ENCODE results near the gene PDP2.
A peak's percentile ranks its signal among the peaks of the same experiment; 100 is the strongest.
"Not testable (repeated sequence)": the region's sequence is repeated elsewhere in the genome, so short reads cannot be mapped to it uniquely, and the experiment has no call there.

The PDP2 gene

DNA sequence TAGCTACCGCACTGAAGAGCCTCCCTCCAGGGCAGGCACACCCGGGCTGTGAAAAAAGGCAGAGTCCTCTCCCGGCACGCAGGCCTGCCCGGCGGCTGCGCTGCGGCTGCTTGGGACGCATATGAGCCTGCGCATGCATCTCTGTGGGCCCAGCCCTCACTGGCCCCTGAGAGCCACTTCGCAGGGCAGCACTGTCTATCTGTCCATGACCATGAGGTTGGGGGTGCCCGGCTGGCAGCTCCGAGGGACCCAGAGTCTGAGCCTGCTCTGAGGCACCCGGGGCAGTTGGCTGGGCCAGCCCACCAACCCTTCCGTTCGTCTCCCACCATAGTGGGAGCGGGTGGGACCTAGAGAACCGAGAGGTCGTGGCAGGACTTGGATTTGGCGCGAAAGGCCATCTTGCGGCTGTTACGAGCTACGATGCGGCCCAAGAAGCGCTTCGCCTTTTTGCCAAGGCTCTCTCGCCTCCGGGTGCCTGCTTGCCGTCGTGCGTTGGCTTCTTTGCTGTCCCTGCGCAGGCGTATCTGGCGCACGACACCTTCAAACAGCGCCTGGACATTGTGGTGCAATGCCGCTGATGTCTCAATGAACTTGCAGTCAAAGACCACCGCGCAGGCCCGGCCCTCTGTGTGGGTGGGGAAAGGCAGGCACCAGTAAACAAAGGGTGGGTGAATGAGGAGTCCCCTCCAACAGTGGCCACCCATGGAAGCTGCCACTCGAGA lies 41.6 kb downstream of the PDP2 start:
- no peak for DNase-seq

DNA sequence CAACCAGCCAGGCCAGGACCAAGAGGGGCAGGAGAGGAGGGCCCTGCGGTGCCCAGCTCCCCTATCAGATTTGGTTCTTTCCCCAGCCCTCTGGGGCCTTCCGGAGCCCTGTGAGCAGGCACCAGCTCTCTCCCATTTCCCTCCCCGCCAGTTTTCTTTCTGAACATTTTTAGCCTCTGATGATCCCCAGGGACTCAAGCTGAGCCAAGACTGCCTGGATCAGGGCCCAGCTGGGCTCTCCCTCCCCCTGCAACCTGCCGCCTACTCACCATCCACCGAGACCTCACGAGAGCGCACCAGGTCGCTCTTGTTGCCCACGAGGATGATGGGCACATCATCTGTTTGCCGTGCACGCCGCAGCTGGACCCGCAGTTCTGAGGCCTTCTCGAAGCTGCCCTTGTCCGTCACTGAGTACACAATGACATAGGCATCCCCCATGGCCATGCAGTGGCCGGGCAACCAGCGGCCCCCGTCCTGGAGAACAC lies 43.0 kb downstream of the PDP2 start:
- peak; percentile 22 for DNase-seq

DNA sequence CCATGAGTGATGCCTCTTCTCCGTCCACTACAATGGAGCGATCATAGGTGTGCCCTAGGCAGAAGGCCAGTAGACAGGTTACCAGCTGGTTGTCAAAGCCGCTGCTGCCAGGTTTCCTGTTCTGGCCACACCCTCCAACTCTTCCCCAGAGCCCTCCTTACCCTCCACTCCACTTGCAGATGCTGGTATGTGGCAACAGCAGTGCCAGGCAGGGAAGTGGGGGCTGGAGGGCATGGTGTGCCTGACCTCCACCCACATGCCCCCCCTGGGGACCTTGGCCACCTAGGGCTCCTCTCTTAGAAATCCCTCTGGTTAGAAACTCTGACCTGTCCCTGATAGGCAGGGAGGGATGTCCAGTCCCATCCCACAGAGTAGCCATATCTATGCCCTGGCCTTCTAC lies 43.6 kb downstream of the PDP2 start:
- DNase-seq, result no peak

DNA sequence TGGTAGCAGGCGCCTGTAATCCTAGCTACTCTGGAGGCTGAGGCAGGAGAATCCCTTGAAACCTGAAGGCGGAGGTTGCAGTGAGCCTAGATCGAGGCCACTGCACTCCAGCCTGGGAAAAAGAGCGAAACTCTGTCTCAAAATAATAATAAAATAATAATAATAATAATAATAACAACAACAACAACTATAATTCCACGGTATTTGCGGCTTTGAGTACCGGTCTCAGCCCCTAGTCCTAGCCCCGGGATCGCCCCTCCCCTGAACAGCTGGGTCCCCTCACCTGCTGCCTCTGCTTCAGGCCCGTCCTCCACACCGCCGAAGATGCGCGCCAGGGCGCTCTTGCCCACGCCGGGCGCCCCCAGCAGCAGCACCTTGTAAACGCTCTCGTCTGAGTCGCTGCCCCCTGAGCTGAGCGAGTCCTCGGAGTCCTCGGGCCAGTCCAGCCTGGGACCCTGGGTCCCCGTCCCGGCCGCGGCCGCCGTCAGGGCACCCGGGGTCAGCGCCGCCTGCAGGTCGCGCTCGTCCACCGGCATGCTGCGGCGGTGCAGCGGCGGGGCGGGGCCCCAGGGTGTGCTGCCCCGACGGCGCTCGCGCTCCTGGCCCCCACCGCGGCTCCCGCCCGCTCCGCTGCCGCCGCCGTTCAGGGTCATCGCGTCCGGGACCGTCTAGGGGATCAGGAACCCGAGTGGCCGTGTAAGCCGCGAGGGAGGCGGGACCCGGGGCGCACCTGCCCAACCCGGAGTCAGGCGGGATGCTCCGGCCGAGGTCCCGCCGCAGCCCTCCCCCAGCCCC lies 44.4 kb downstream of the PDP2 start:
- DNase-seq, result no peak

DNA sequence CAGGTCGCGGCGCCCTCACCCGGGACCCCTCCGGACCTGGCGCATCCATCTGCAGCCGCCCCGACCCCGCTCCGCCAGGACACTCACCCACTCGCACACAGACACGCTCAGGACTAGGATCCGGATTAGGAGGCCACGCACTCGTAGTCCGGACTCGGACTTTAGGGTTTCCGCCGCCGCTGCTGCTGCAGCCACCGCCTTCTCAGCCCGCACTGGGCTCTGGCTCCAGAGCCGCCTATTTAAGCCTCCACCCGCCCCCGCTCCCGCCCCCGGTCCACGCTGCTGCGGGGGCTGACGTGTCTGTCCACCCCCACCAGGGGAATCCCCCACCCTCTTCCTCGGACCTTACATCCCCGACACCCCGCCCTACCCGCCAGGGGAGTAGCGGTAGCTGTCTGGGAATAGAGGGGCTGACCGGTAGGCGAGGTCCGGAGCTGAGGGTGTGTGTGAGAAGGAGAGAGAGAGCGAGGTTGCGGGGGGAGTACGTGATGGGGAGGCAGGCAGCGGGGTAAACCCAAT lies 45.1 kb downstream of the PDP2 start, which contains the start of gene RRAD:
TSS of gene RRAD (minus strand) at position 214 of the 519 bp plus-strand sequence. CDS start 356 bp downstream, outside the sequence.
- peak; percentile 27 for DNase-seq

DNA sequence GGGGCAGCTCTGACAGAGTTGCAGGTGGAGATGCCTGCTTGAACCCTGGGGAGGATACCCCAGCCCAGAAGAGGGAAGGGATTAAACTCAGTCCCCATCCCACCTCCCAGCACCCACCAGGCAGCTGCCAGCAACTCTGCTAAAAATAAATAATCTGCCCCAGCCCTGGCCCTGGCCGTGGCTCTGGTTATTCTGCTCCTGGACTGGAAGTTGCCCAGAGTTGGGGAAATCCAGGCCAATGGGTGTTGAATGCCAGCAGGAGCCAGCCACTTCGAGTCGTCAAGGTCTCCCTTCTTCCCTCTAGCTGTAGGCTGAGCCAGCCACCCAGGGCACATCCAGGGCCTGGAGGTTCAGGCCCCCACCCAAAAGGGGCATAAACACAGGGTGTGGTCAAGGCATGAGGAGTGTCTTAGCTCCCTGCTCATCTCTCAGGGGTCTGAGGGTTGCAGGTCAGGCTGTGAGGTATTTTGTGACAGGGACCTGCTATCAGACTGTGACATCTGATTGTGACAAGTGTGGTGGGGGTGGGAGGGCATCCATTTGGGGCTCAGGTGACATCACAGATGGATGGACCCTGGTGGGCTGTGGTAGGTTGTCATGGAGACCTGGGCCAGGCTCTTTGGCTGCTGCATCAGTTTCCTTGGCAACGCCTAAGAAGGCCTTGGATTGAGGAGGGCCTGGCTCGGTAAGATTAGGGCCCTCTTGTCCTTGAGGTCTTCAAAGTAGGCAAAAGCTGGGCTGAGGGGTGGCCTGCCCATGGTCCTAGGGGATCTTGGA lies 46.0 kb downstream of the PDP2 start:
- DNase-seq, result peak; percentile 45

DNA sequence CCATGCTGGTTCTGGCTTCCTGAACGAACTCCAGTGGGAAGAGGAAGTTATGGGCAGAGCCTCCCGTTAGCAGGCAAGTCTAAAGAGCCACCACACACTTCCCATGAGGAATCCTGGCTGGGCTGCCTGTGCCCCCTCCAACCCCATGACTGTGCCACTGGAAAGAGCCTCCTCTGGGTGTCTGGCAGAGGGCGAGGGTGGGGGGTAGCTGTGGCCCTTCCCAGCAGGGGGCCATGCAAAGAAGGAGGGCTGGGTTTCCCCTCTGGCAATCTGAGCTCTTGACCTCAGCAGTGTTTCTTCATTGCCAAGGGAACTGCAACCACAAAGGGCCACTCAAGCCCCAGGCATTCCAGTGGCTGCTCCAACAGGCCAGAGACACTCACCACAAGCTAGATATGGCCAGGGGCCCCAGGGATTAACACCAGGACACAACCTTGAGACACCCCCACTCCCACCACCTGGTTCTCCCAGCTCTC lies 46.7 kb downstream of the PDP2 start:
- DNase-seq, result no peak

DNA sequence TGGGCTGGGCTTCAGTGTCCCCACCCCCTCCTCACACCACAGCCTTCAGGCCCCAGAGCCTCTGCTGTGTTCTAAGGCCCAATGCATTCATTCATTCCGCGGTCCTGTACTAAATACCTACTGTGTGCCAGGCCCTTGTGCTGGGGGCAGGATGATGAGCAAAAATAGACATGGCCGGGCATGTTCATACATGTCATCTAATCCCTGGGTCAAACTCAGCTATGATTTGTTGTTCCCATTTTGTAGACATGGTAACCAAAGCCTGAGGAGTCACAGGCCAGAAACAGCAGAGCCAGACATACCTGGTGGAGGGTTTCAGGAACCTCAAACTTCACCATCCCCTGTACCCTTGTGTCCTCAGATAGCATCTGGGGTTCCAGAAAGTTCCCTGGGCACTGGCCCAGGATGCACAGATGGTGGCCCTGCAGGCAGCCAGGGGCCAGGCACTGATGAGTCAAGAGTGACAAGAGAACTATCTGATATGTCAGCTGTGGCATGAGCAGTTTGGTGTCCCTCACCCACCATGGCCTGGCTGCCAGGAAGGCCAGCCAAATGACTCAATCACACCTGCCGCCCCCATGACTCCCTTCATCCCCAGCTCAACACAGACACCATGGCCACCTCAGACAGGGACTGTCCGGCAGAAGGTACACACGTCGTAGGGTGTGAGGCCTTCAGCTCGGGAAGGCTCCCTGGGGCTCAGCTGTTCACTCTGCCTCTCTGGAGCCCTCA lies 47.8 kb downstream of the PDP2 start:
- DNase-seq, result no peak

DNA sequence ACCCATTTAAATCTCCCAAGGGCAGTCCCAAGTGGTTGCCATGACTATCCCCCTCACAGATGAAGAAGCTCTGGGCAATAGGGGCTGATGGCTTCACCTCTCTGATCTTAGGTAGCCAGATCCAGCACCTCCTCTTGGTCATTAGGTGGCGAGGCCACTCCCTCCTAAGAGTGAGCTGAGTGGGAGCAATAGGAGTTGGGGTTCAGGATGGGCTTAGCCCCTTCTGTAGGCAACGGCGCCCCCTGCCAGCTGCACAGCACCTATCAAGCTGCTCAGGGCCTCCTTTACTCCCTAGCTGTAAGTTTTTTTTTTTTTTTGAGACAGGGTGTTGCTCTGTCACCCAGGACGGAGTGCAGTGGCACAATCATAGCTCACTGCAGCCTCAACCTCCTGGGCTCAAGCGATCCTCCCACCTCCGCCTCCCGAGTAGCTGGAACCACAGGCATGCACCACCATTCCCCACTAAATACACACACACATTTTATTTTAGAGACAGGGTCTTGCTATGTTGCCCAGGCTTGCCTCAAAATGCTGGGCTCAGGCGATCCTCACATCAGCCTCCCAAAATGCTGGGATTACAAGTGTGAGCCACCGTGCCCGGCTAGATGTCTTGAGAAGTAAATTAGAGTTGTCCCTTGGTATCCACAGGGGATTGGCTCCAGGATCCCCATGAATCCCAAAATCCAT lies 48.5 kb downstream of the PDP2 start:
- no peak for DNase-seq

DNA sequence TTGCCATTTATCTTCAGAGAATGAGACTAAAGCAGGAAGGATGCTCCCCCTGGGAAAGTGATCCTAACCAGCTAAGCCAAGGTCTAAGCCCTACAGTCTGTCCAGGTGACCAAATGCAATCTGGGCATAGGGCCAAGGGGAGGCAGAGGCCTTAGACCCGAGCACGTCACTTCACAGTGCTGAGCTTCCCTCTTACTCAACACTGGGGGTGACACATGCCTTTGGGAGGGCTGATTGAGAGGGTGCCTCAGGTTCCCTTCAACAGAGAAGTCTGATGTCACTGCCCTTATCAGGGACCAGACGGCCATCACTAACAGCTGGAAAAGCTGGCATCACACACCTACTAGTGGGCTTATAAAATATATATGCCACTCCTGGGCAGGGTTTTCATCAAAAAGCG lies 49.9 kb downstream of the PDP2 start:
- DNase-seq, result no peak

DNA sequence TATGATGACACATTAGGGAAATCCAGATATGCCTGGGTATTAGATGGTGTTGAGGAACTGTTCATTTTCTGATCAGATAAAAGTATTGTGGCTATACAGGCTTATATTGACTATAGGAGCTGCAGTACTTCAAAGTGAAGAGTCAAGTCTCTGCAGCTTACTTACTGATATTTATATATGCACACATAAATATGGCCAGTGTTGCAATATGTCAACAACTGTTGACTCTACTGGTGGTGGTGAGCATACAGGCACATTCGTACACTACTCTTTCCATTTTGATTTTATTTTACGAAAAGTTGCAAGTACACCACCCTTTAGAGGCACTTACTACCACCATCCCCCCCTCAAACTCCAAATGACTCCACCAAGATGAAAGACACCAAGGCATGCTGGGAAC lies 51.4 kb downstream of the PDP2 start:
- no peak for DNase-seq

DNA sequence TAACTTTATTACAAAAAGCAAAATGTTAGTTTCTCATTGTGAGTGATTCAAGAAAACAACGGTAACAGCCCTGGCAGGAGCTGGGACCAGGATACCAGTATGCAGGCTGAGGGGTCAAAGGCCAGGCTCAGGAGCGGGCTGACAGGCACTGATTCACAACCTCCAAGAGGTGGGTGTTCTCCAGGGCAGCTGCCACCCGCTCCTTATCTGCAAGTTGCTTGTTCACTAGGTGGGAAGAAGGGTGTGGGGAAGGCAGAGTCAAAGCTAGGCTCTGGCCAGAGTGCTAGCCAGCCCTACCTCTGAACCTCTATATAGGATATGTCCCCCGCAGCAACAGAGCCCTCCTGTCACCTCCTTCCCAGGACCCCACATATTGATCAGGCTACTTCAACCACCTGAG lies 51.8 kb downstream of the PDP2 start:
- no peak for DNase-seq

DNA sequence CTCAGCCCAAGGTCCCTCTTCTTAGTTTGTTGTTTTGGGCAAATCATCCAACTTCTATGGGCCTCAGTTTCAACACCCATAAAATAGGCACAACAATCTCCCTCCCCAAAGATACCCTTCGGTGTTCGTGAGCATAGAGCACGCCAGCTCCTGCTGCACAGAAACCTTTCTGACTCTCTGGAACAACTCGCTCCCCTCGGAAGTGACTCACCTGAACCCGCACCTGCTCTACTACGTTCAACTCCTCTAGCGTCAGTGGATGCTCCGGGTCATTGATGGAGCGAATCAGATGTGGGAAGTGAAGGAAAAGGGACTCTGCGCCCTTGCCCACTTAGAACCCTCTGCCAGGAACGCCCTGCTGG lies 53.4 kb downstream of the PDP2 start:
- no peak for DNase-seq

DNA sequence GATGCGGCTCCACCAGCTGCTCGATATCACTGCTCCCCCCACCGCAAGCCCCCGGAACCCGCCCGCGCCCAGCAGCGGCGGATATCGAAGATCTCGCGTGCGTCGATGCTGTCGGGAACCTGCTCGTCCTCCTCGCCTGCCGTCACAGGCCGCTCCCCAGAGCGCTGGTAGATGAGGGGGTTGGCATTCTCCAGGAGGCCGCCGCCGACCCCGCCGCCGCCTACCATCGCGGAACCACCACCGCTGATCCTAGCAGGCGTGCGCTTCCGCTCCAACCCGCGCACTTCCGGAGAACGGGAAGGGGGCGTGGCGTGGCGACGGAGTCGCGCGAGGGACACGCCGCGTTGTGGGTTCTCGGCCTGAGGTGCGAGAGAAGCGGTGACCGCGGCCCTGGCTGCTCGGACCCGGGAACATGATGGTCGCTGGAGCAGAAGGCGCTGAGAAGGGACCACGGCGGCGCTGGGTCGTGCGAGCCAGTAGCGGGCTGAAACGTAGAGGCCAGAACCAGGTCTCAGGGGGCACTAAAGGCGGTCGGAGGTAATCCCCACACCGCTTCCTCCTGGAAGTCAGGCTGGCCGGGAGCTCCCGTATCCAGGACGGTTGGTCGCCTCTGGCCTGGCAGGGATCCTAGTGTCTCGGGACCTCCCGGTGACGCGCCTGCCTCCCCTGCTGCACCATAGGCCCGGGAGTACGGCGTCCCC lies 54.0 kb downstream of the PDP2 start, which contains the start of gene CIAO2B:
TSS of gene CIAO2B (minus strand) at position 265 of the 701 bp plus-strand sequence. CDS start at position 227, 38 bp downstream.
- peak; percentile 90 for DNase-seq

DNA sequence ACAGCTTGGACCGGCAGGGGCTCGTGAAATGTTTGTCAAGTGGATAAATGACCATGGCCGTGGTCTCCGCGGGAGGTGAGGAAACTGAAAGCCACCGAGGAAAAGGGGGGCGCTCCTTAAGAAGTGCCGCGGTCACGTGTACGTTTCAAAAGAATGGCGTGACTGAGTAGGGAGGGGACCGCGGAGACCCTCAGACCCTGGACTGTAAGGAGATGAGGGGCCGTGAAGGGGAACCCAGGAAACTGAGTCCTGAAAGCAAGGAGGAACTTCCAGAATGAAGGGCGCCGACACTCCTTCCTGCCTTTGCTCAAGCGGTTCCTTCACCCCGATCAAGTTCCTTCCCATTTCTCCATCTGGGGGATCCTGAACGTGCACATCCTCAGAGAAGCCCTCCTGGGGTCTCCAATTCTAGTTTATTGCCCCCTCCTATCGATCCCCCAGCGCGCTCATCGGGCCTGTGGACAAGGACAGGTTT lies 54.6 kb downstream of the PDP2 start:
- DNase-seq, result not testable (repeated sequence)

DNA sequence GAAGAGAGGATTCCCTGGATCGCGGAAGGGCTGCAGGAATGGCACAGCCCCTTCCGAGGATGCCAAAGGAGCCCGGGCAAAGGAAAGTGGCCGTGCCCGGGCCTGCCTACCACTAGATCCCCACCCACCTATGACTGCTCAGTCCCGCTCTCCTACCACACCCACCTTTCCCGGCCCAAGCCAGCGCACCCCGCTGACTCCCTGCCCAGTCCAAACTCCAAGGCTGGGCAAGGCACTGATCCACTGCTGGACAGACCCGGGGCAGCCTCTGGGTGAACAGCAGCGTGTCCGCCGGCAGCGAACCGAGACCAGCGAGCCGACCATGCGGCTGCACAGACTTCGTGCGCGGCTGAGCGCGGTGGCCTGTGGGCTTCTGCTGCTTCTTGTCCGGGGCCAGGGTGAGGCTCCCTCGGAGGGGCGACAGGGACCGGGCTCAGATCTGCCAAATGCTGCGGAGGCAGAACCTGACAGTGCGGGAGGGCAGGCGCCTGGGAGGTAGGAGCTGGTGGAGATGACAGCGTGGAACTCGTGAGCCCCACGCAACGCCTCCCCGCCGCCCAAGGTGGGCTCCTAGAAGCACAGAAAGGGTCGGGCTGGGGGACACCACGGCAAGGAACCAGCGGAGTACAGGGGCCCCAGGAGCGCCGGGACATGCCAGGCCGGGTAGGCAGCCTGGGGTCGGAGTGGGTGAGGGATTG lies 55.1 kb downstream of the PDP2 start, which contains the start of gene CES2:
TSS of gene CES2 (plus strand) at position 203 of the 698 bp plus-strand sequence. CDS start at position 323, 120 bp downstream.
- DNase-seq, result no peak

DNA sequence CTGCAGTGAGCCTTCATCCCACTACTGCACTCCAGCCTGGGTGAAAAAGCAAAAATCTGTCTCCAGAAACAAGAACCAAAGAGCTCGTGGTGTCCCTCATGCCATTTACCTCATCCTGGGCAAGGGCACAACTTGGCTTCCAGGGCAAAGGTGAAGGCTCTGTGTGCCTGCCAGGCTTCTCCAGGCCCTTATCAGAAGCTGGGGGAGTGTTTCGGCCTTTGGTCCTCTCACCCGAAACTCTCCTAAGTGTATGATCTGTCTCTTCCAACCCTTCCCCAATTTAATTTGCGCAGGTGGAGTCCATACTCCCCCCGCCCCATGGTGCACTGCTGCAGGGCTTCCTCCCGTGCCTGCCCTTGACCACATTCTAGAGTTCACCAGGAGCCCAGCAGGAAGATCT lies 56.1 kb downstream of the PDP2 start:
- no peak for DNase-seq

DNA sequence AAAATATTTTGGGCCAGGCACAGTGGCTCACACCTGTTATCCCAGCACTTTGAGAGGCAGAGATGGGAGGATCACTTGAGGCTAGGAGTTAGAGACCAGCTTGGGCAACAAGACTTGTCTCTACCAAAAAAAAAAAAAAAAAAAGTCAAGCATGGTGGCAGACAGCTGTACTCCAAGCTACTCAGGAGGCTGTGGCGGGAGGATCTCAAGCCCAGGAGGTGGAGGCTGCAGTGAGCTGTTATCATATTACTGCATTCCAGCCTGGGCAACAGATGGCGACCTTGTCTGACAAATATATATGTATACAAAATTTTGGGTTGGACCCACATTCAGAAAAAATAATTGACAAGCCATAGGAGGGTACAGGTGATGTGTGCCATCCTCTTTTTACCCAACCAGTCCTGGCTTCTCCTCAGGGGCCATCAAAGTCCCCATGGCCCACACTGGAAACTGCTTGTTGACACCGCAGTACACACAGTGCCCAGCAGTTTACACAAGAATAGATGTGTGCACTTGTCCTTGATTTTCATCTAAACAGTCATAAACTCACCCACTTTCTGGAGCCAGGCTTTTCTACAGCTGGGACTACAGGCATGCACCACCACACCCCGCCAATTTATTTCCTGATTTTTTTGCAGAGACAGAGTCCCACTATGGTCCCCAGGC lies 56.7 kb downstream of the PDP2 start:
- no peak for DNase-seq

DNA sequence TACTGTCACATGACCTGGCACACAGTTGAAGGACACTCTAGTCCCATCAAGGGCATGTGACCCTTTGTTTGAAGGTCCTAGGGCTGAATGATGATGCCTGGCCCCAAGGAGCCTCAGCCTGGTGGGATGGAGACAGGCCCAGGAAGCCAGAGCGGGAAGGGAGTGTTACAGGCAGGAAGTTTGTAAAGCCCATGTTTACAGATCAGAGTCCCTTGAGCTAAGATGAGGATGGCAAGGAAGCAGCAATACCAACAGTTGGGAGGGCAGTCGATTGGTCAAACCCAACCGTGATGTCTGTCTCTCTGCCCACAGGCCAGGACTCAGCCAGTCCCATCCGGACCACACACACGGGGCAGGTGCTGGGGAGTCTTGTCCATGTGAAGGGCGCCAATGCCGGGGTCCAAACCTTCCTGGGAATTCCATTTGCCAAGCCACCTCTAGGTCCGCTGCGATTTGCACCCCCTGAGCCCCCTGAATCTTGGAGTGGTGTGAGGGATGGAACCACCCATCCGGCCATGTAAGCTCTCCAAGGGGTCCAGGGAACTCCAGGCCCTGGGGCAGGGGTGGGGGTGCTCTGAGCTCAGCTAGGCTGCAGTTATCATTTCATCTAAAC lies 57.5 kb downstream of the PDP2 start:
- no peak for DNase-seq
